Measurements from ENCODE around the gene LRRC3C.

DNA sequence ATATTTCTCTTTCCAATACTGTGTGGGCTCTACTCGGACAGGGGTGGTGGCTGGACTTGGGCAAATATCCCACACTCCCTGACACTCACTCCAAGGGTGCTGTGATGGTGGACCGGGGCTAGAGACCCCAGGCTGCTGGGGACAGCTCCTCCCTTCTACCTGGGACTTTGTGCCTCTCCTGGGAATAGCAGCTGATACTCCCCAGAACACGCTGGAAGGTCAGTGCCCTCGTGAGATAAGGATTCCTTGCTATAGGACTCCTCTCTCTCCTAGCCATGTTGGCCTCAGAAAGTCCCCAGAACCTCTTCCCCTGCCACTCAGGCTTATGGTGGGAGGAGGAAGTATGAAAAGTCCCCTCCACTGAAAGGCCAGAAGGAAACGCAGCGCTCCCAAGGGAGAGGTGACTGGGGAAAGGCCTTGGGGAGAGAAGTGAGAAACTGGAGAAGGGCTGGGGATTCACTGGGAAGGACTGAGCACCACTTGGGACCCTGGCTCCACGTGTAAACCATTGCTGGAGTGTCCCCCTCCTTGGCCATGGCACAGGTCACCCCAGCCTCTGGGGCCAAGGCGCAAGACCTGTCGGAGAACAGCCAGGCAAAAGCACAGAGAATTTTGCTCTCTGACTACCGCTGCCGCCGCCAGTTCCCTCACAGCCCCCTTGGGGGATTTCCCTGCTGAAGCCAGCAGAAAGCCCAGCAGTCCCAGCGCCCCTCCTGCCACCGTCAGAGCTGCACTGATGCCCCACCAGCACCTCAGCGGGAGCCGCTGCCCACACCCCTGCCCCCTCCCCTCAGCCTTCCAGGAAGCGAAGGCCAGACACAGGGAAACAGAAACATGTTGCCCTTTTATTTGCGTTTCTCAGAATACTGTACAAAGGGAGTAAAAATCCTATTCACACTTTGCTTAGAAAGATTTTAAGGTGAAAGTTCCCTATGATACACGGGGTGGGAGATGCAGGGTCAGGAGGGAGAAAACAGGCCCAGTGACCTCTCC lies 7.0 kb upstream of the LRRC3C start:
- TF ChIP-seq, protein P1, sequence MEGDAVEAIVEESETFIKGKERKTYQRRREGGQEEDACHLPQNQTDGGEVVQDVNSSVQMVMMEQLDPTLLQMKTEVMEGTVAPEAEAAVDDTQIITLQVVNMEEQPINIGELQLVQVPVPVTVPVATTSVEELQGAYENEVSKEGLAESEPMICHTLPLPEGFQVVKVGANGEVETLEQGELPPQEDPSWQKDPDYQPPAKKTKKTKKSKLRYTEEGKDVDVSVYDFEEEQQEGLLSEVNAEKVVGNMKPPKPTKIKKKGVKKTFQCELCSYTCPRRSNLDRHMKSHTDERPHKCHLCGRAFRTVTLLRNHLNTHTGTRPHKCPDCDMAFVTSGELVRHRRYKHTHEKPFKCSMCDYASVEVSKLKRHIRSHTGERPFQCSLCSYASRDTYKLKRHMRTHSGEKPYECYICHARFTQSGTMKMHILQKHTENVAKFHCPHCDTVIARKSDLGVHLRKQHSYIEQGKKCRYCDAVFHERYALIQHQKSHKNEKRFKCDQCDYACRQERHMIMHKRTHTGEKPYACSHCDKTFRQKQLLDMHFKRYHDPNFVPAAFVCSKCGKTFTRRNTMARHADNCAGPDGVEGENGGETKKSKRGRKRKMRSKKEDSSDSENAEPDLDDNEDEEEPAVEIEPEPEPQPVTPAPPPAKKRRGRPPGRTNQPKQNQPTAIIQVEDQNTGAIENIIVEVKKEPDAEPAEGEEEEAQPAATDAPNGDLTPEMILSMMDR (conservative IDR thresholded peaks at IDR 0.05; ENCODE audit: low read depth, low read length) = no peak
- no peak for TF ChIP-seq EZH2 (IDR thresholded peaks at IDR 0.05; ENCODE audit: borderline replicate concordance, low read depth, low read length, poor library complexity, severe bottlenecking)

Measured in A673 (cell line).